K562 (cell line): Measurements from ENCODE around the gene AFF2. TPM values are rescaled to one million over a fixed set of nuclear protein-coding genes. Genes with fewer than 3 reads are reported as not detected.

Experiments used
- ATAC-seq: fragments of 200-7000 bp; cut with Tn5 transposase; 3 replicates; pipeline ENCODE4 v1.9.1; 2020; ENCODE audit warnings: moderate library complexity
- BruUV-seq: library from RNA; stranded (reverse); fragments of 400-500 nt; replicated peaks from 2 replicates; lab custom pipeline; 2021; lab: Mats Ljungman, UMichigan
- CTCF ChIA-PET: fragments of 300-600 bp; formaldehyde crosslinking; extraction: SDS; loops from one replicate; lab custom pipeline; 2021; ENCODE audit warnings: low intra/inter-chr PET ratio; lab: Yijun Ruan, JAX
- POLR2A ChIA-PET: fragments of 300-600, 350-650 bp; sonication (Branson Sonifier 250); formaldehyde crosslinking; extraction: SDS; loops from one replicate; lab custom pipeline; 2021; ENCODE audit warnings: antibody characterized with exemption, inconsistent platforms; lab: Yijun Ruan, JAX
- DNase-seq, 4 experiments: peaks; one replicate each; pipeline versions ENCODE4 v3.0.0 to v3.0.0-alpha.2; 2011 to 2018; ENCODE audit warnings: low spot score in 3 of 4, mixed read lengths in 3 of 4; ENCODE audit errors: extremely low read depth in 1 of 4
- FAIRE-seq: peaks from 2 replicates; lab custom pipeline; 2011; peaks lifted over from hg19 to GRCh38; lab: Jason Lieb, UNC
- H2AFZ ChIP-seq: 2 replicates; pipeline ENCODE4 v1.6.0; 2011; ENCODE audit warnings: low read depth, low read length, control low read depth, inconsistent platforms
- H3K27ac ChIP-seq: fragments of 200-600 bp; 3 replicates; pipeline ENCODE4 v1.8.0; 2011; ENCODE audit warnings: low read depth, mild to moderate bottlenecking, control low read depth, inconsistent platforms, low read length, moderate library complexity, mixed read lengths; ENCODE audit errors: extremely low read depth
- H3K27me3 ChIP-seq, 2 experiments: fragments of 300-600 bp in 1 of 2; 2 replicates in 1 of 2; 3 replicates in 1 of 2; pipeline versions ENCODE4 v1.6.0 to v1.8.0; 2011; ENCODE audit warnings: inconsistent platforms in 2 of 2, low read length in 2 of 2, mild to moderate bottlenecking in 1 of 2, mixed read lengths in 1 of 2, moderate library complexity in 1 of 2; ENCODE audit not compliant: control insufficient read depth in 2 of 2, insufficient read depth in 2 of 2
- H3K36me3 ChIP-seq: fragments of 300-600 bp; 3 replicates; pipeline ENCODE4 v1.8.0; 2011; ENCODE audit warnings: mild to moderate bottlenecking, low read length, inconsistent platforms; ENCODE audit not compliant: control insufficient read depth, insufficient read depth
- H3K4me1 ChIP-seq, 2 experiments: fragments of 200-600 bp in 1 of 2; replicated peaks in 1 of 2; 2 replicates in 1 of 2; 3 replicates in 1 of 2; pipeline versions ENCODE4 v1.5.1 to v1.8.0; 2011; ENCODE audit warnings: inconsistent platforms in 2 of 2, low read length in 2 of 2, mild to moderate bottlenecking in 1 of 2, mixed read lengths in 1 of 2, moderate library complexity in 1 of 2; ENCODE audit not compliant: control insufficient read depth in 2 of 2, insufficient read depth in 2 of 2
- H3K4me2 ChIP-seq: 2 replicates; pipeline ENCODE4 v1.6.1; 2011; ENCODE audit warnings: low read length, control low read depth, inconsistent platforms, mixed read lengths; ENCODE audit not compliant: insufficient read depth
- H3K4me3 ChIP-seq: fragments of 200-600 bp; sonication (generic), shearing (Covaris generic); 2 replicates; pipeline ENCODE4 v1.5.1; 2016; ENCODE audit warnings: control low read depth, inconsistent platforms
- H3K79me2 ChIP-seq: fragments of 200-600 bp; 3 replicates; pipeline ENCODE4 v1.8.0; 2011; ENCODE audit warnings: low read length, inconsistent platforms; ENCODE audit not compliant: control insufficient read depth, insufficient read depth
- H3K9ac ChIP-seq, 2 experiments: 2 replicates each; pipeline versions ENCODE4 v1.6.0 to v1.6.1; 2011; ENCODE audit warnings: low read depth in 2 of 2, low read length in 2 of 2, control low read depth in 1 of 2, inconsistent platforms in 1 of 2, mild to moderate bottlenecking in 1 of 2, mixed read lengths in 1 of 2; ENCODE audit not compliant: insufficient read depth in 1 of 2
- H3K9me1 ChIP-seq: one replicate; pipeline ENCODE4 v1.6.0; 2011; ENCODE audit warnings: inconsistent platforms, mild to moderate bottlenecking, low read length, moderate library complexity; ENCODE audit not compliant: control insufficient read depth, insufficient read depth
- H3K9me3 ChIP-seq: replicated peaks from 2 replicates; pipeline ENCODE4 v1.5.1; 2011; ENCODE audit warnings: low read depth, low read length, inconsistent platforms; ENCODE audit not compliant: control insufficient read depth, insufficient read depth
- H4K20me1 ChIP-seq: replicated peaks from 2 replicates; pipeline ENCODE4 v1.6.1; 2011; ENCODE audit warnings: low read length, inconsistent platforms, mixed read lengths; ENCODE audit not compliant: control insufficient read depth, insufficient read depth
- ATF1 ChIP-seq, 2 experiments: fragments of 450-650 bp in 1 of 2; IDR thresholded peaks; 2 replicates each; pipeline ENCODE4 v1.6.1; 2016; ENCODE audit warnings: missing compliant biosample characterization in 1 of 2, missing genetic modification characterization in 1 of 2
- BRD4 ChIP-seq: fragments of 200-600 bp; sonication (generic); IDR thresholded peaks from 2 replicates; pipeline ENCODE4 v1.6.1; 2017; ENCODE audit warnings: inconsistent platforms
- BRF1 ChIP-seq: IDR thresholded peaks from 3 replicates; pipeline ENCODE4 v1.6.1; 2011; ENCODE audit warnings: borderline replicate concordance, mild to moderate bottlenecking; ENCODE audit not compliant: insufficient read length; ENCODE audit errors: extremely low read depth
- FOXA3 ChIP-seq, 2 experiments: fragments of 450-650 bp in 1 of 2; sonication (generic) in 1 of 2; formaldehyde crosslinking; IDR thresholded peaks in 1 of 2; conservative IDR thresholded peaks in 1 of 2; 2 replicates each; pipeline versions ENCODE4 v1.4.0 to v1.8.0; 2020 to 2022; ENCODE audit warnings: mild to moderate bottlenecking in 2 of 2, missing genetic modification reagents in 1 of 2
- HOXB6 ChIP-seq: fragments of 250-450 bp; sonication (Bioruptor Pico); IDR thresholded peaks from 2 replicates; pipeline ENCODE4 v1.5.1; 2022; ENCODE audit warnings: mild to moderate bottlenecking, borderline replicate concordance
- JUNB ChIP-seq: fragments of 450-650 bp; formaldehyde crosslinking; conservative IDR thresholded peaks from 2 replicates; pipeline ENCODE4 v1.4.0; 2020; ENCODE audit warnings: mild to moderate bottlenecking
- NR1H2 ChIP-seq: sonication (generic); formaldehyde crosslinking; IDR thresholded peaks from 2 replicates; pipeline ENCODE4 v1.4.0; 2020; ENCODE audit warnings: mild to moderate bottlenecking, missing genetic modification reagents
- PHF20 ChIP-seq: fragments of 450-650 bp; IDR thresholded peaks from 2 replicates; pipeline ENCODE4 v1.6.1; 2018; ENCODE audit not compliant: partially characterized antibody
- RBM17 ChIP-seq: fragments of 200-400 bp; formaldehyde crosslinking; IDR thresholded peaks from 2 replicates; pipeline ENCODE4 v1.6.1; 2017; ENCODE audit warnings: low read depth, mild to moderate bottlenecking, low read length, borderline replicate concordance
- RCOR1 ChIP-seq, 2 experiments: IDR thresholded peaks; 2 replicates each; pipeline ENCODE4 v1.6.1; 2012; ENCODE audit warnings: low read depth in 2 of 2, low read length in 2 of 2, borderline replicate concordance in 1 of 2, improper control_type of control experiment in 1 of 2
- RUNX1 ChIP-seq: sonication (generic); IDR thresholded peaks from 2 replicates; pipeline ENCODE4 v1.6.1; 2016; ENCODE audit warnings: antibody characterized with exemption, low read depth
- SLC30A9 ChIP-seq: fragments of 250-450 bp; sonication (Bioruptor Pico); IDR thresholded peaks from 2 replicates; pipeline ENCODE4 v1.8.0; 2022; ENCODE audit warnings: mild to moderate bottlenecking, moderate library complexity
- ZNF143 ChIP-seq: sonication (generic); formaldehyde crosslinking; IDR thresholded peaks from 2 replicates; pipeline ENCODE4 v1.9.0; 2022; ENCODE audit warnings: mild to moderate bottlenecking, missing genetic modification reagents
- ZNF263 ChIP-seq: sonication (generic); formaldehyde crosslinking; IDR thresholded peaks from 2 replicates; pipeline ENCODE4 v1.8.0; 2022; ENCODE audit warnings: mild to moderate bottlenecking, missing genetic modification reagents, borderline replicate concordance
- ZNF507 ChIP-seq: conservative IDR thresholded peaks from 2 replicates; pipeline ENCODE4 v1.6.1; 2017; ENCODE audit warnings: missing genetic modification characterization, missing compliant biosample characterization
- ZNF717 ChIP-seq: fragments of 250-450 bp; sonication (Bioruptor Pico); IDR thresholded peaks from 2 replicates; pipeline ENCODE4 v1.5.0; 2021
- WGBS: fragments of 100-300 bp; shearing (Covaris generic); methylation state at CpG from one replicate; pipeline ENCODE4 v1.1.6; 2016; ENCODE audit warnings: low coverage, mixed read lengths; ENCODE audit not compliant: insufficient coverage; ENCODE audit errors: missing lambda C conversion rate; 5-methylcytosine and 5-hydroxymethylcytosine counted together
- in situ Hi-C: fragments of 300-500 bp; cut with MboI; formaldehyde crosslinking; loops from 4 replicates; pipeline ENCODE4 v1.15.0; 2018; ENCODE audit warnings: inconsistent platforms, mixed read lengths
- intact Hi-C: fragments of 100-400 bp; cut with micrococcal nuclease; formaldehyde crosslinking; loops from 2 replicates; pipeline ENCODE4 v1.14.2; 2022
- polyA plus RNA-seq, 8 experiments: library from polyadenylated mRNA; depleted of rRNA in 4 of 8; stranded (reverse) in 5 of 8; unstranded in 3 of 8; fragments of >200 nt; fragmentation: Nextera tagmentation in 2 of 8; fragmentation: Illumina TruSeq in 1 of 8; extraction: Ambion mirVana in 2 of 8; extraction: Trizol in 1 of 8; gene quantifications; 2 replicates each; pipeline versions ENCODE4 v1.2.1 to v1.2.3, GENCODE V29; 2011 to 2014; ENCODE audit warnings: inconsistent platforms in 1 of 8, missing spikeins in 1 of 8
- total RNA-seq, 7 experiments: library from RNA; depleted of rRNA in 6 of 7; stranded (reverse); fragments of >200 nt in 6 of 7; fragmentation: Illumina TruSeq in 2 of 7; extraction: Trizol in 2 of 7; gene quantifications; 2 replicates each; pipeline versions ENCODE4 v1.2.1 to v1.2.3, GENCODE V29; 2011 to 2021; ENCODE audit warnings: low replicate concordance in 1 of 7
- TF ChIP-seq, protein P1 (sequence below): fragments of 450-650 bp; IDR thresholded peaks from one replicate; pipeline ENCODE4 v1.6.1; 2018; ENCODE audit warnings: mild to moderate bottlenecking, moderate library complexity; ENCODE audit not compliant: partially characterized antibody
- TF ChIP-seq, protein P2 (sequence below): IDR thresholded peaks from 2 replicates; pipeline ENCODE4 v1.6.1; 2011; ENCODE audit not compliant: insufficient read length; ENCODE audit errors: extremely low read depth

Gene AFF2
- total and polyA plus RNA-seq, 9 of the 15 experiments (the other 6 are each of a cell fraction or from before 2014, with no cell fraction given), result 0.01 to 0.20 (median 0.07) TPM

DNA sequence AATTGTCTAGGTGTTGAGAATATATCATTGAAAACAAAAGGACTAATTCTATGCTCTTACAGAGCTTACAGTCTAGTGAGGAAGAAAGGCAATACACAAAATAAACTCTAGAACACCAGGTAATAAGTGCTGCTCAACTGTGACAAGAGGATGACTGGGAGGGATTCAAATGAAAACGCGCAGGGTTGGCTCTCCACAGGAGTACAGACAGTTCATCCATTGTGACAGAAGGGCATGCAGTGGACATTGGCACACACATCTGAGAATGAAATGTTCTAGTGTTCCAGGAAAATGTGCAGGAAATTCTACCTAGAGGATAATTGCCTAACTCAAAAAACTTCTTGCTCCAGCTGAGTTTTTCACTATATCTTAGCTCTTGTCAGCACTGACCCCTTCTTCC, 512.7 kb downstream of the AFF2 start:
- no peak for ATAC-seq
- POLR2A ChIA-PET, result no interaction called here
- BruUV-seq, result no TSS peak
- Histone ChIP-seq H3K9me3 (no peaks in the 10 kb centered on the region), H3K9ac (no peak overlapping the region), H3K4me1 (no peaks in the 10 kb centered on the region), H2AFZ (no peak overlapping the region), H3K4me2 (no peak overlapping the region), H3K9me1 (no peaks in the 10 kb centered on the region), H3K27ac (no peak overlapping the region), H3K79me2 (no peaks in the 10 kb centered on the region), H4K20me1 (no peaks in the 10 kb centered on the region), H3K4me3 (no peak overlapping the region), H3K27me3 (no peaks in the 10 kb centered on the region), H3K36me3 (no peaks in the 10 kb centered on the region)
- intact Hi-C loops, result no loop called here
- CTCF ChIA-PET, result no interaction called here
- FAIRE-seq, result no peak
- in situ Hi-C loops, result no loop called here
- TF ChIP-seq ZNF717 (no peak), JUNB (CRISPR knock-in tag) (no peak), ZNF143 (no peak), RUNX1 (no peak), NR1H2 (CRISPR knock-in tag) (no peak), PHF20 (no peak)
- TF ChIP-seq, protein P1, sequence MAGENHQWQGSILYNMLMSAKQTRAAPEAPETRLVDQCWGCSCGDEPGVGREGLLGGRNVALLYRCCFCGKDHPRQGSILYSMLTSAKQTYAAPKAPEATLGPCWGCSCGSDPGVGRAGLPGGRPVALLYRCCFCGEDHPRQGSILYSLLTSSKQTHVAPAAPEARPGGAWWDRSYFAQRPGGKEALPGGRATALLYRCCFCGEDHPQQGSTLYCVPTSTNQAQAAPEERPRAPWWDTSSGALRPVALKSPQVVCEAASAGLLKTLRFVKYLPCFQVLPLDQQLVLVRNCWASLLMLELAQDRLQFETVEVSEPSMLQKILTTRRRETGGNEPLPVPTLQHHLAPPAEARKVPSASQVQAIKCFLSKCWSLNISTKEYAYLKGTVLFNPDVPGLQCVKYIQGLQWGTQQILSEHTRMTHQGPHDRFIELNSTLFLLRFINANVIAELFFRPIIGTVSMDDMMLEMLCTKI, result no peak
- DNase-seq, result no peak
- 19% methylated on average over 2 of the region's 2 CpGs for WGBS

DNA sequence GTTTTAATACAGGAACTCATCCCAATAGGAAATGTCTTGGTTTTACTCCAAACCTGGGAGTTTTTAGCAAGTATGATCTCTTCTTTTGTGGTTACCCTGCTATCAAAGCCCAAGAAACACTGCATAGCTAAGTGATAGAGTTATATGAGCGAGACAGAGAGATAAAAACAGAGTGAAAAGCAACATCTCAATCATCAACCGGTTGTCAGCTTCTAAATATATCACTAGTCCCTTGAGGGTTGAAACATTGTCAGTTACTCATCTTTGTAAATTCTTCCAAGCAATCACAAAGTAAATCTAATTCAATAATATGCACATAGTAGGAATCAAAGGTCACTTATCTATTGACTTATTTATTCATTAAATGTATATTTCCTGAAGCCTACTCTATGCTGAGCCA, 520.7 kb downstream of the AFF2 start:
- H3K27me3 ChIP-seq, result no peaks in the 10 kb centered on the region
- H3K9me3 ChIP-seq, result no peaks in the 10 kb centered on the region
- H3K4me2 ChIP-seq, result no peak overlapping the region
- no peaks in the 10 kb centered on the region for H3K79me2 ChIP-seq
- DNase-seq (no peak), ATAC-seq (no peak), FAIRE-seq (no peak)
- no peak overlapping the region for H2AFZ ChIP-seq
- in situ Hi-C loops (no loop called here), intact Hi-C loops (no loop called here)
- no peaks in the 10 kb centered on the region for H3K4me1 ChIP-seq
- H3K4me3 ChIP-seq, result no peak overlapping the region
- no TSS peak for BruUV-seq
- no peaks in the 10 kb centered on the region for H4K20me1 ChIP-seq
- WGBS, result 0% methylated on average over 2 of the region's 2 CpGs
- H3K36me3 ChIP-seq, result no peaks in the 10 kb centered on the region
- no peaks in the 10 kb centered on the region for H3K9me1 ChIP-seq
- no peak overlapping the region for H3K27ac ChIP-seq
- no peak overlapping the region for H3K9ac ChIP-seq
- POLR2A ChIA-PET, result no interaction called here
- CTCF ChIA-PET, result no interaction called here
- TF ChIP-seq RBM17 (no peak), BRD4 (no peak), ZNF263 (CRISPR knock-in tag) (no peak), HOXB6 (CRISPR knock-in tag) (no peak), RCOR1 (IDR thresholded peaks at IDR 0.05; ENCODE audit: borderline replicate concordance in 1 of 2, low read depth in 2 of 2, low read length in 2 of 2) (no peak), BRF1 (no peak), ATF1 (CRISPR knock-in tag; IDR thresholded peaks at IDR 0.05) (no peak), ATF1 (tag; IDR thresholded peaks at IDR 0.05) (no peak), FOXA3 (CRISPR knock-in tag; conservative IDR thresholded peaks at IDR 0.05 in 1 of 2, IDR thresholded peaks at IDR 0.05 in 1 of 2) (no peak), SLC30A9 (CRISPR knock-in tag) (no peak), ZNF507 (tag) (no peak)
- TF ChIP-seq, protein P2, sequence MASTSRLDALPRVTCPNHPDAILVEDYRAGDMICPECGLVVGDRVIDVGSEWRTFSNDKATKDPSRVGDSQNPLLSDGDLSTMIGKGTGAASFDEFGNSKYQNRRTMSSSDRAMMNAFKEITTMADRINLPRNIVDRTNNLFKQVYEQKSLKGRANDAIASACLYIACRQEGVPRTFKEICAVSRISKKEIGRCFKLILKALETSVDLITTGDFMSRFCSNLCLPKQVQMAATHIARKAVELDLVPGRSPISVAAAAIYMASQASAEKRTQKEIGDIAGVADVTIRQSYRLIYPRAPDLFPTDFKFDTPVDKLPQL, result no peak
